GM12872 (cell line): Measurements from ENCODE around the gene PIK3R1.

ENCODE experiments used
- TF ChIP-seq, protein P1 (sequence below): IDR thresholded peaks from 3 replicates; pipeline ENCODE4 v1.5.1; 2011; ENCODE audit warnings: low read depth, mild to moderate bottlenecking, low read length, moderate library complexity; ENCODE audit not compliant: insufficient read depth

Gene PIK3R1

DNA sequence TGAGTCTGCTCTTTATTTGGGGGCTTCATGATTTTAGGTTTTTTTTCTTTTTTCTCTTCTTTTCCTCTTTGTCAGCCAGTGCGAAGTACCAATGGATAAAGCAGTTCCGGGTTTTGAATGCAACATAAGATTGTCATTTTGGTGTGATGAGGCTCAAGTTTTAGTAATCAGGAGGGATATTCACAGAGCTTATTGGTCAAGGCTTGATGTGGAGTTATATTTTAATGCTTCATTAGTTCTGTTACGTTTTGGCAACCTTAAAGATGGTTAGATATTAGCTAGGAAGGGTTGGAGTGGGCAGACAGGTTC lies 1.4 kb downstream of the PIK3R1 start:
- TF ChIP-seq, protein P1, sequence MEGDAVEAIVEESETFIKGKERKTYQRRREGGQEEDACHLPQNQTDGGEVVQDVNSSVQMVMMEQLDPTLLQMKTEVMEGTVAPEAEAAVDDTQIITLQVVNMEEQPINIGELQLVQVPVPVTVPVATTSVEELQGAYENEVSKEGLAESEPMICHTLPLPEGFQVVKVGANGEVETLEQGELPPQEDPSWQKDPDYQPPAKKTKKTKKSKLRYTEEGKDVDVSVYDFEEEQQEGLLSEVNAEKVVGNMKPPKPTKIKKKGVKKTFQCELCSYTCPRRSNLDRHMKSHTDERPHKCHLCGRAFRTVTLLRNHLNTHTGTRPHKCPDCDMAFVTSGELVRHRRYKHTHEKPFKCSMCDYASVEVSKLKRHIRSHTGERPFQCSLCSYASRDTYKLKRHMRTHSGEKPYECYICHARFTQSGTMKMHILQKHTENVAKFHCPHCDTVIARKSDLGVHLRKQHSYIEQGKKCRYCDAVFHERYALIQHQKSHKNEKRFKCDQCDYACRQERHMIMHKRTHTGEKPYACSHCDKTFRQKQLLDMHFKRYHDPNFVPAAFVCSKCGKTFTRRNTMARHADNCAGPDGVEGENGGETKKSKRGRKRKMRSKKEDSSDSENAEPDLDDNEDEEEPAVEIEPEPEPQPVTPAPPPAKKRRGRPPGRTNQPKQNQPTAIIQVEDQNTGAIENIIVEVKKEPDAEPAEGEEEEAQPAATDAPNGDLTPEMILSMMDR: no peak

DNA sequence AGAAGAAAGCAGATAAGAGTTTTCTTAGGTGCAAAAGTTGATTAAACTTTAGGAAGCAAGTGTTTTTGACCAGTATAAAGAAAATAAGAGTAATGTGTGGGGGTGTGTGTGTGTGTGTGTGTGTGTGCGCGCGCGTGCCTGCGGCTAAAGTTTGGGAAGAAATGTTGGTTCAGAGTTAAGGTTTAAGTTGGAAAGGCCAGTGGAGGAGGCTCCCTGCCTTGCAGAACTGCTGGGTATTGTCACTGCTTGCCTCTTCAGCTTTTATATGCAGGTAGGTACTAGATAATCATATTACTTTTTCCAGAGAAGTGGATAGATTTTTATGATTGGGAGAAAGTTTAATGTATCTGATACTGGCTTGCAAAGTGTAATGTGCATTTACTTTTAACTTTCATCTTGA lies 2.0 kb downstream of the PIK3R1 start:
- TF ChIP-seq, protein P1: no peak

DNA sequence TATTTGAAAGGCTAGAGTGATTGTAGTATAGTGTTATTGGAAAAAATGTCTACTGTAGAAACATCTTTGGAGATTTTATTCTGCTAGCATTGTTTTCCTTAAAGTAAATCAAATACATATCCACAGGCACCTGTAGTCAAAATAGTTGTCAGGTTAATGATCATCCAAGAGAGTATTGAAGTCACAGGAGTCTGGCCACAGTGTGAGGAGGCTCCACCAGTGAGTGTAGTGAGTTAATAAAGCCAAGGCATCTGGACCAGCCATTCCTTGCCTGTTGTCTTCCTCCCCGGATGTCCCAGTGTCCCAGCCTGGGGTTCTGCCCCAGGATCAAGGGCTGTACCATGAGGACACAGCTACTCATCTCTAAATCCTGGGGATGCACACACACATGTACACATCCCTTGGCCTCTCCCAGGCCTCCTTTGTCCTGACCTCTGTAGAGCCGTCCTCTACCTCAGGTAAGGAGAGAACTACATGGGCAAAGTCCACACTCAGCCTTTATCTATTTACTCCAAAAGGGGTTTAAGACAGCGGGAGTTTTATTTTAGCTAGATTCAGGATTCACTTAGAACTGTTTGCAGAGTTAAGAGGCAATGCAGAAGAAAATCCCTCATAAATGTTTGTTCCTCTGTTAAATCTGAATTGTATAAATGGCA lies 3.7 kb downstream of the PIK3R1 start:
- TF ChIP-seq, protein P1: no peak

DNA sequence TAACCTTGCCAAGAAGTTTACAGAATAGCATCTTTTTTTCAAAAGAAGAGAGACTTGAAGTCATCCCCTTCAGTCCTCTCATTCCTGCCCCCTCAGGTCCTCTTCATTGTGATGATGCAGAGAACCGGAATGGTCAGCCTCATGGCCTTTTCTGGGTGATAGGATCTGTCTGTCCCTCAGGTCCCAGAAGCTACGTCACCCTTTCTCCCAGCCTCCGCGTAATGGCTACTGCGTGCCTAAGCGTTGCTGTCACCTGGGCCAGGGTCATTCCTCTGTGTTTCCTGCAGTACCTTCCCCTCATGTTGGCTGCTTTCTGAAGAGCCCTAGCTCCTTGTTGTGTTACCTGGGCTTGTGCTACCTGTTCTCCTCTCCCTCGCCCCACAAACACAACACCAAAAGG lies 4.7 kb downstream of the PIK3R1 start:
- TF ChIP-seq, protein P1: no peak

DNA sequence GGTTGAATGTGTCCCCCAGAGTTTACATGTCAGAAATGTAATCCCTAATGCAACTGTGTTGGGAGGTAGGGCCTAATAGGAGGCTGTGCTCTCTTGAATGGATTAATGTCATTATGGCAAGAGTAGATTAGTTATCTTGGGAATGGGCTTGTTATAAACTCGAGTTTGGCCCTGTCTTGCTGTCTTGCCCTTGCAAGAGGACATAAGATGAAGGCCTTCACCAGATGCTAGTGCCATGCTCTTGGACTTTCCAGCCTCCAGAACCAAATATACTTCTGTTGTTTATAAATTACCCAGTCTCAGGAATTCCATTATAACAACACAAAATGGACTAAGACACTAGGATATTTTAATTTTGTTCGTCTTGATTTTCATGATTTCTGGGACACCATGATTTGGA lies 5.4 kb downstream of the PIK3R1 start:
- TF ChIP-seq, protein P1: no peak

DNA sequence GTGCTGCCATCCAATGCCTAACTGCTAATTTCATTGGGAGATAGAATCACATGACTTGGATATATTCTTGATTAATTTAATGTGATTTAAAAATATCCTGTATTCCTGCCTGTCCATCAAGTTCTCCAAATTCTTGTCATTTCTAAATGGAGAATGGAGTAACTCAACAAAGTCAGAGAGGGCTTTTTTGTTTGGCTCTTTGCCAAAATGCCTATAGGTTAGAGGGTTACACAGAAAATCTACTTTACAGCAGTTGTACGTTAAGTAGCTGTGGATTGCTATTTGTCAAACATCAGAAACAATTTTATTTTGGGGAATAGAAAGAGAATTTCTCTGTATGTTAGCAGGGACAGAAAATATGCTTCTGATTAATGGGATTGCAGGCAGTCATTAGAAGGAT lies 5.9 kb downstream of the PIK3R1 start:
- TF ChIP-seq, protein P1: no peak

DNA sequence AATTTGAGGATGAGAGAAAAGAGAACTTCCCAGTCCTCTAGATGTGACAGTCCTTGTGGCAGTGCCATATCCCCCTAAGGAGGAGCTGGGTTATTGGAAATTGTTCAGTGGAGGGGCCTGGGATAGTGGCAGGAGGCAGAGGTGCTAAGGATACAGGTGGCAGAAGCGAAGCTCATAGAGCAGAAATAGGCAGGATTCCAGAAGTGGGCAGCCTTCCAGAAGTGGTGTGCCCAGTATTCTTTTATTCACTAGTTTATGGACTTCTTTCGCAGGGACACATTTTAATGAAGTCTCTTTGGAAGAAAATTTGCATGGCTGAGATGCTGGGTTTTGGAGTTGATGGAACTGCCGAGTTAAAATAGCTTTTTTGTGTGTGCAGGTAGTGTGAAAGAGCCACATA lies 6.8 kb downstream of the PIK3R1 start:
- TF ChIP-seq, protein P1: no peak
